Activated T-helper 1 cell treated with anti-CD3 and anti-CD28 coated beads, Interleukin-12 subunit alpha, Interleukin-12 subunit beta, Interleukin-2, Interleukin-4 antibody, amounts not matched to agents 30 ng/mL and 10 ng/mL and 1 ng/mL, durations not matched to agents 14 hours and 24 hours and 36 hours (primary cell): ENCODE data around the gene HSD3B7. TPM values are rescaled to one million over a fixed set of nuclear protein-coding genes. Genes with fewer than 3 reads are reported as not detected.
"Not testable (repeated sequence)": the region's sequence is repeated elsewhere in the genome, so short reads cannot be mapped to it uniquely, and the experiment has no call there.

Source experiments
- DNase-seq: peaks from one replicate; pipeline ENCODE4 v3.0.0; 2021; ENCODE audit warnings: low spot score
- H3K27ac Mint-ChIP-seq: one replicate; pipeline ENCODE4 v1.8.0; 2021; ENCODE audit warnings: mild to moderate bottlenecking, mixed read lengths
- H3K27me3 Mint-ChIP-seq: one replicate; pipeline ENCODE4 v1.8.0; 2022; ENCODE audit warnings: mild to moderate bottlenecking, moderate library complexity, mixed read lengths; ENCODE audit not compliant: insufficient read depth
- H3K36me3 Mint-ChIP-seq: one replicate; pipeline ENCODE4 v1.8.0; 2021; ENCODE audit warnings: low read depth, mixed read lengths
- H3K4me1 Mint-ChIP-seq: one replicate; pipeline ENCODE4 v1.8.0; 2021; ENCODE audit warnings: low read depth, mixed read lengths
- H3K4me3 Mint-ChIP-seq: one replicate; pipeline ENCODE4 v1.8.0; 2021; ENCODE audit warnings: mild to moderate bottlenecking, moderate library complexity, mixed read lengths
- H3K9me3 Mint-ChIP-seq: one replicate; pipeline ENCODE4 v1.8.0; 2021; ENCODE audit warnings: mixed read lengths
- intact Hi-C: fragments of 100-400 bp; cut with micrococcal nuclease; formaldehyde crosslinking; loops from one replicate; pipeline ENCODE4 v1.15.1; 2024
- total RNA-seq: library from RNA; stranded (reverse); gene quantifications from 2 replicates; pipeline ENCODE4 v1.2.3, GENCODE V29; 2022

Gene HSD3B7
- total RNA-seq, 1 donor from 2014 or later = 3.3 TPM

GRCh38 chr16:31002862-31003341 lies 17.9 kb downstream of the HSD3B7 start:
- Mint-ChIP-seq H3K4me3 (no peak overlapping the region), H3K36me3 (no peaks in the 10 kb centered on the region), H3K9me3 (no peaks in the 10 kb centered on the region), H3K27ac (no peak overlapping the region), H3K4me1 (no peaks in the 10 kb centered on the region), H3K27me3 (peaks cover 26% of the 10 kb centered on the region)
- no peak for DNase-seq
- intact Hi-C loops = no loop called here

GRCh38 chr16:31003744-31004143 lies 18.7 kb downstream of the HSD3B7 start:
- intact Hi-C loops = no loop called here
- no peak overlapping the region for H3K27ac Mint-ChIP-seq

DNA sequence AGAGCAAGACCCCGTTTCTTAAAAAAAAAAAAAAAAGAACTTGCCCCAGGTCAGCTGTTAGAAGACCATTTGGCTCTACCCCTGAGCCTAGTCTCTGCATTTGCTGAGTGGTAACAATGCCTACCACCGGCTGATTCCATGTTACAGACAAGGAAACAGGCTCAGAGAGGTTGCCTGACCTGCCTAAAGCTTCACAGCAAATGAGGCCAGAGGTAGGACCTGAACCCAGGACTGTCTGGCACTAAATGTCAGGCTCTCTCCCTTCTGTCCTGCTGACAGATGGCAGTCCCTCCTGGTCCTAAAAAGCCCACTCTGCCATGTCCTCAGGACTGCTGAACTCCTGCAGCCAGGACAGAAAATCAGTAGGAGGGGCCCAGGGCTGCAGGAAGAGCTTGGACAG lies 19.7 kb downstream of the HSD3B7 start:
- H3K27me3 Mint-ChIP-seq = peaks cover 27% of the 10 kb centered on the region
- H3K9me3 Mint-ChIP-seq = no peaks in the 10 kb centered on the region
- intact Hi-C loops = no loop called here
- no peaks in the 10 kb centered on the region for H3K36me3 Mint-ChIP-seq
- no peak overlapping the region for H3K27ac Mint-ChIP-seq
- no peak overlapping the region for H3K4me3 Mint-ChIP-seq
- H3K4me1 Mint-ChIP-seq = peaks cover 5% of the 10 kb centered on the region
- DNase-seq = no peak

More at GRCh38 chr16:31003744-31004143, 18.7 kb downstream of the HSD3B7 start:
- Mint-ChIP-seq H3K36me3 (no peaks in the 10 kb centered on the region), H3K27me3 (peaks cover 26% of the 10 kb centered on the region), H3K9me3 (no peaks in the 10 kb centered on the region), H3K4me3 (no peak overlapping the region), H3K4me1 (no peaks in the 10 kb centered on the region)
- no peak for DNase-seq

GRCh38 chr16:31005350-31006085 lies 20.5 kb downstream of the HSD3B7 start:
- intact Hi-C loops = no loop called here
- Mint-ChIP-seq H3K27me3 (peaks cover 32% of the 10 kb centered on the region), H3K27ac (no peak overlapping the region), H3K4me1 (peaks cover 5% of the 10 kb centered on the region), H3K9me3 (no peaks in the 10 kb centered on the region), H3K4me3 (no peak overlapping the region), H3K36me3 (no peaks in the 10 kb centered on the region)
- DNase-seq = no peak

DNA sequence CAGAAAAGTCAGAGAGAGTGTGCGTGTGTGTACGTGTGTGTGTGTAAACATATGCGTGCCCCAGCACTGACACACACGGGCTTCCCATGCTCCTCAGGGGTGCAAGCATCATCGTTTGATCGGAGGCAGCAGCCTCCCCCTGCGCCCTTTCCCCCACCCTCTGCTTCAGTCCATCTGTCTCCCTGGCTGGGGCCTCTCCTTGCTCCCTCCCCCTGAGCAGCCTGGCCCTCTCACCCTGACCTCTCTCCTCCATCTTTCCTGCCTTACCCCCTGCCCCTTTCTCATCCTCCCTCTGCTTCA lies 21.0 kb downstream of the HSD3B7 start:
- H3K9me3 Mint-ChIP-seq = no peaks in the 10 kb centered on the region
- H3K27ac Mint-ChIP-seq = no peak overlapping the region
- no peak overlapping the region for H3K4me3 Mint-ChIP-seq
- DNase-seq = no peak
- H3K4me1 Mint-ChIP-seq = peaks cover 5% of the 10 kb centered on the region
- H3K27me3 Mint-ChIP-seq = peaks cover 30% of the 10 kb centered on the region
- no peaks in the 10 kb centered on the region for H3K36me3 Mint-ChIP-seq
- intact Hi-C loops = no loop called here

- peaks cover 33% of the 10 kb centered on the region for H3K27me3 Mint-ChIP-seq
- H3K36me3 Mint-ChIP-seq = no peaks in the 10 kb centered on the region
- H3K4me1 Mint-ChIP-seq = peaks cover 5% of the 10 kb centered on the region
- H3K27ac Mint-ChIP-seq = no peak overlapping the region
- DNase-seq = no peak
- intact Hi-C loops = no loop called here
- no peaks in the 10 kb centered on the region for H3K9me3 Mint-ChIP-seq
- H3K4me3 Mint-ChIP-seq = no peak overlapping the region
Observed at GRCh38 chr16:31006589-31006988, 21.6 kb downstream of the HSD3B7 start.

DNA sequence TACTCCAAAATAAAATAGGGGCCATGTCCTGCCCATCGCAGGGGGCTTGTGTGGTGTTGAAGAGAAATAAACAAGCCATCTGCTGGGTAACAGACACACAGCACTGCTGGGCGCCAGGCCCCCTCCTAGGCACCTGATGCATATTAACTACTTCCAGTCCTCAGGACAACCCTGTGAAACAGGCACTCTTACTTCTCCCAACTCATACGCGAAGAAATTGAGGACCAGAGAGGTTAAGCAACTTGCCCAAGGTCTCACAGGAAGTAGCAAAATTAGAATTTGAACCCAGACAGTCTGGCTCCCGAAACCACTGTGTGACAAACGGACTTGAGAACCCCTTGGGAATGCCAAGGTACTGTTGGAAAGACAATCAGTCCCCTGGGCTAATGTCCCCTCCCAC lies 22.7 kb downstream of the HSD3B7 start:
- DNase-seq = no peak
- peaks cover 5% of the 10 kb centered on the region for H3K4me1 Mint-ChIP-seq
- no peaks in the 10 kb centered on the region for H3K36me3 Mint-ChIP-seq
- no peaks in the 10 kb centered on the region for H3K9me3 Mint-ChIP-seq
- no peak overlapping the region for H3K4me3 Mint-ChIP-seq
- no peak overlapping the region for H3K27ac Mint-ChIP-seq
- peaks cover 41% of the 10 kb centered on the region for H3K27me3 Mint-ChIP-seq
- intact Hi-C loops = no loop called here

DNA sequence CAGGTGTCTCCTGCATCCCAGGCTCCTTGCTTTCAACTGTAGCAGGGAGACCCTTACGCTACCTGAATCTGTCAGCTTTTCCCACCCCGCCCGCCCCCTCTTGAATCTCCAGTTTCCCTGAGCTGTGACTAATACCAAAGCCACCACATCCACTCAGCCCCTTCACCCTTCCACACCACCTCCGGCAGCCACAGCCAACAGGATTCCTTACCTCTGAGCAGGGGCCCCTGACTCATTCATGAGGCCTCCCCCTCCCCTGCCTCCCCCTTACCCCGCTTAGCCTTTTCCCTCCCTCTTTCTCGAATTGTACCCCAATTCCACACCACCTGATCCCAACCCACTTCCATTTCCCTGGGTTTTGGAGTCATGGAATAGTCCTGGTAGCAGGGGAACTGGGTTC lies 23.1 kb downstream of the HSD3B7 start:
- Mint-ChIP-seq H3K27ac (no peak overlapping the region), H3K4me1 (peaks cover 5% of the 10 kb centered on the region), H3K27me3 (peaks cover 45% of the 10 kb centered on the region), H3K36me3 (no peaks in the 10 kb centered on the region), H3K4me3 (no peak overlapping the region), H3K9me3 (no peaks in the 10 kb centered on the region)
- intact Hi-C loops = no loop called here
- DNase-seq = no peak

- H3K4me1 Mint-ChIP-seq = peaks cover 5% of the 10 kb centered on the region
- H3K4me3 Mint-ChIP-seq = no peak overlapping the region
- peaks cover 48% of the 10 kb centered on the region for H3K27me3 Mint-ChIP-seq
- intact Hi-C loops = no loop called here
- DNase-seq = no peak
- no peaks in the 10 kb centered on the region for H3K9me3 Mint-ChIP-seq
- H3K36me3 Mint-ChIP-seq = no peaks in the 10 kb centered on the region
- no peak overlapping the region for H3K27ac Mint-ChIP-seq
Observed at GRCh38 chr16:31008551-31008950, 23.5 kb downstream of the HSD3B7 start.

DNA sequence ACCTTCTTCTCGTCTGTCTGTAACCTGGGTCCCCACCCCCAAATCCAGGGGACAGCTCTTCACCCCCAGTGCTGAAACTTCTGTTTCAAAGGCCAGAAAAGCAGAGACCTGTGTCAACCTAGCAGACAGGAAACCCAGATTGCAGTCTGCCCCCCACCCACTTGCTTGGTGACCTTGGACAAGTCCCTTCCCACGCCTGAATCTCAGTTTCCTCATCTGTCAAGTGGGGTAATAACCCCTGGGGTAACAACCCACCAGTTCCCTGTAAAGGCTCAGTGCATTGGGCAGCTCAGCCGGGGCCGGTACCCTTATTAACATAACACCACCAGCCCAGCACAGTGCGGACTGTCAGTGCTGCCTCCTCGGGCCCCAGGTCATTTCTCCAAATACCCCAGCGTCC lies 24.1 kb downstream of the HSD3B7 start:
- DNase-seq = no peak
- Mint-ChIP-seq H3K36me3 (no peaks in the 10 kb centered on the region), H3K4me1 (peaks cover 5% of the 10 kb centered on the region), H3K27ac (no peak overlapping the region), H3K4me3 (no peak overlapping the region), H3K9me3 (no peaks in the 10 kb centered on the region), H3K27me3 (peaks cover 52% of the 10 kb centered on the region)
- intact Hi-C loops = no loop called here

DNA sequence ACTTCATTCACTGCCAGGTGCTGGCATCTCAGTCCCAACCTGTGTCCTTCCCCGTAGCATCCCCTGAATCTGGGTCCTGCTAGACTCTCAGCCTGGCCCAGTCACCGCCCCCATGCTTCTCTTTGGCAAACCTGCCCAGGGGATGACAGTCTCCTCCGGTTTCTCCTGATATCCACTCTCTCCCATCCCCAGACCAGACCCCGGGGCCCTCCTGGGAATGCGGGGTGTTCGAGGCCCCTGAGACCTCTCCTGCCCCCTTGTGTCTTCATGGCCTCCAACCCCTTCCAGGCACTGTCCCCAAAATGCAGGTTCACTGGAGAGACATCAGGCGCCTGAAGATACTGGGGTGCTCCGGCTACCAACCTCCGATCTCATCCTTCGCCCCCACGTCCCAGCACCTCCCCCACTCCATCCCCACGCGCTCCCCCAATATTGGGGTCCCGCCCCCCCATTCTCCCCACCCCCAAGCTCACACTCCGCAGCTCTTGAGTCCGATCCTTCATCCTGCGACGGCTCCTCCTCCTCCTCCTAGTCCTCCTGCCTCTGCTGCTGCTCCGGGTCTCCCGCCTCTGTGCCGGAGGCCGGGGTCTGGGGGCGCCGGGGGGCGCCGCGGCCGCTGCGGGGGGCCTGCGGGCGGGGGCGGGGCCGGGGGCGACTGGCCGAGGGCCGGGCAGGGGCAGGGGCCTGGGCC lies 25.0 kb downstream of the HSD3B7 start:
- Mint-ChIP-seq H3K4me3 (peak overlapping the region; percentile 43), H3K9me3 (no peaks in the 10 kb centered on the region), H3K27ac (no peak overlapping the region), H3K4me1 (peaks cover 5% of the 10 kb centered on the region), H3K27me3 (peaks cover 52% of the 10 kb centered on the region), H3K36me3 (no peaks in the 10 kb centered on the region)
- intact Hi-C loops = no loop called here
- DNase-seq = no peak

DNA sequence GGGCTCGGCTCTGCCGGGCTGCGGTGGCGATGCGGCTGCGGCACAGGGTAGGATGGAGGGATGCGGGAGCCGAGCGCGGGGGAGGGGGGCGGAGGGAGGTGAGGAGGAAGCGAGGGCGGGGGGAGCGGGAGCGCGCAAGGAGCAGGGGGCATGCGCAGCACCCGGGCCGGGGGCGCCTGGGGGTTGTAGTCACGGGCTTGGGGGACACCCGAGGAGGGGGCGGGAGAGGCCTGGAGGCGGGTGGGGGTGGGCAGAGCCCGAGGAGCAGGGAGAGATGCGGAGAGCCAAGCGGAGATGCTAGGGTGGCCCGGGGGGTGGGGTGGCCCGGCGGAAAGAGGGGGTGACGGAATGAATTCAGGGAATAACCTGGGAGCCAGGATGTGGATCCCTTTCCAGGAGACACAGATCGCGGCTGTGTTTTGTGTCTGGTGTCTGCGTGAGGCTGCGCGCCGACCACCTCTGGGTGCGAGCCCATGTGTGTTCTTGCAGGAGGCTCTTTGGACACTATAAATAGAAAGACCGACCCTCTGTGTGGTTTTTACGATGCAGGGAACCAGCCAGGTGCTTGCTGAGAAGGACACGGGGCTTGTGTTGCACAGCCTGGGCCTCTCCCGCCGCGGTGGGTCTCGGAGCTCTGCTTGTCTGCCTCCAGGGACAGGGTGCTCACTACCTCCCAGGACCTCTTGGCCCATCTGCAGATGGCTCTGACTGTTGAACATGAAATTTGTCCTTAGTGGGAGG lies 25.7 kb downstream of the HSD3B7 start, which contains the start of gene STX1B:
Gene STX1B (minus strand): TSS at position 54 of the 741 bp plus-strand sequence. CDS start 242 bp downstream, outside the sequence.
- Mint-ChIP-seq H3K4me1 (peaks cover 5% of the 10 kb centered on the region), H3K4me3 (peak within 1 kb of the TSS; percentile 55), H3K27ac (peak within 1 kb of the TSS; percentile 48), H3K9me3 (no peaks in the 10 kb centered on the region), H3K27me3 (peaks cover 49% of the 10 kb centered on the region), H3K36me3 (no peaks in the 10 kb centered on the region)
- peak; percentile 17 for DNase-seq
- intact Hi-C loops = no loop called here

DNA sequence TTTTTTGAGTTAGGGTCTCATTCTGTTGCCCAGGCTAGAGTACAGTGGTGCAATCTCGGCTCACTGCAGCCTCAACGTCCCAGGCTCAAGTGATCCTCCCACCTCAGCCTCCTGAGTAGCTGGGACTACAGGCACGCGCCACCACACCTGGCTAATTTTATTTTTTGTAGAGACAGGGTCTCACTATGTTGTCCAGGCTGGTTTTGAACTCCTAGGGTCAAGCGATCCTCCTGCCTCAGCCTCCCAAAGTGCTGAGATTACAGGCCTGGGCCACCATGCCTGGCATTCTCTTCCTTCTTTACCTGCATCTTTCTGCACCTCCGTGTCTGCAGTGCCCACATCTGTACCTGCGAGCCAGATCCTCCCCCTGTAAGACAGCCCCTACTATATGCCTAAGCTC lies 26.8 kb downstream of the HSD3B7 start:
- peak overlapping the region; percentile 55 for H3K4me3 Mint-ChIP-seq
- intact Hi-C loops, DNase-seq, H3K36me3 Mint-ChIP-seq, H3K4me1 Mint-ChIP-seq, H3K27ac Mint-ChIP-seq, H3K9me3 Mint-ChIP-seq: not testable (repeated sequence)
- peaks cover 45% of the 10 kb centered on the region for H3K27me3 Mint-ChIP-seq
